ENCODE data around the gene FXN. TPM values are rescaled to one million over a fixed set of nuclear protein-coding genes. Genes with fewer than 3 reads are reported as not detected.

Gene FXN
- total and polyA plus RNA-seq, 12 donors, result 10.3 to 38.7 (median 22.0) TPM

GRCh38 chr9:69078069-69078468 is 42.5 kb downstream of the FXN start:
- WGBS, 4 donors, result 22 to 59% (median 46%) methylated on average over 2 of the region's 2 CpGs

DNA sequence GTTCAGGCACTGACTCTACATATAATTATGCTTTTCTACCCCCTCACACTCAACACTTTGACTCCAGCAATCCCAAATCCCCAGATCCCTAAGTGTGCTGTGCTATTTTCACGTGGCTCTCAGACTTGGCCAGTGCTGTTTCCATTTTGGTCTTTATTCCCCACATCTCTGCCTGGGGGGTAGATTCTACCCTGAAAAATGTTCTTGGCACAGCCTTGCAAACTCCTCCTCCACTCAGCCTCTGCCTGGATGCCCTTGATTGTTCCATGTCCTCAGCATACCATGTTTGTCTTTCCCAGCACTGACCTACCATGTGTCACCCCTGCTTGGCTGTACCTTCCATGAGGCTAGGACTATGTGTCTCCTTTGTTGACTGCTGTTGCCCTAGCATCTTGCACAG is 43.0 kb downstream of the FXN start:
- intact Hi-C loops (cut with DNase I), result no loop called here

More at GRCh38 chr9:69078069-69078468, 42.5 kb downstream of the FXN start:
- TF ChIP-seq POLR2A (IDR thresholded peaks at IDR 0.05) (no peak), CTCF (IDR thresholded peaks at IDR 0.05) (no peak)
- no peaks in the 10 kb centered on the region for H3K4me1 ChIP-seq (replicated peaks in 1 of 2)
- H3K9me3 ChIP-seq (replicated peaks in 1 of 3), result no peaks in the 10 kb centered on the region
- H3K27me3 ChIP-seq, result no peaks in the 10 kb centered on the region
- peak overlapping the region in 1 of 5 donors; percentile 18 for H3K27ac ChIP-seq
- intact Hi-C loops (cut with DNase I), result no loop called here
- DNase-seq, result no peak
- H3K36me3 ChIP-seq (replicated peaks in 1 of 2), result no peaks in the 10 kb centered on the region
- no peak overlapping the region for H3K4me3 ChIP-seq

GRCh38 chr9:69079186-69079585 is 43.6 kb downstream of the FXN start:
- intact Hi-C loops (cut with DNase I), result no loop called here
- H3K4me3 ChIP-seq, result no peak overlapping the region
- H3K36me3 ChIP-seq (replicated peaks in 1 of 2), result no peaks in the 10 kb centered on the region
- H3K4me1 ChIP-seq (replicated peaks in 1 of 2), result no peaks in the 10 kb centered on the region
- H3K27me3 ChIP-seq, result no peaks in the 10 kb centered on the region
- DNase-seq, result no peak
- TF ChIP-seq CTCF (IDR thresholded peaks at IDR 0.05), result no peak
- no peak for TF ChIP-seq POLR2A (IDR thresholded peaks at IDR 0.05)
- no peaks in the 10 kb centered on the region for H3K9me3 ChIP-seq (replicated peaks in 1 of 3)
- peak overlapping the region in 1 of 5 donors; percentile 18 for H3K27ac ChIP-seq

More for the DNA sequence above, 43.0 kb downstream of the FXN start:
- no peak overlapping the region for H3K4me3 ChIP-seq
- TF ChIP-seq POLR2A (IDR thresholded peaks at IDR 0.05) (no peak), CTCF (IDR thresholded peaks at IDR 0.05) (no peak)
- H3K27me3 ChIP-seq, result no peaks in the 10 kb centered on the region
- peak in 2 of 7 donors; percentile 24 to 57 for DNase-seq
- 0 to 17% (median 0%) methylated on average over 1 of the region's 1 CpG for WGBS, 4 donors
- H3K27ac ChIP-seq, result peak overlapping the region in 1 of 5 donors; percentile 18
- no peaks in the 10 kb centered on the region for H3K9me3 ChIP-seq (replicated peaks in 1 of 3)
- no peaks in the 10 kb centered on the region for H3K4me1 ChIP-seq (replicated peaks in 1 of 2)
- H3K36me3 ChIP-seq (replicated peaks in 1 of 2), result no peaks in the 10 kb centered on the region

DNA sequence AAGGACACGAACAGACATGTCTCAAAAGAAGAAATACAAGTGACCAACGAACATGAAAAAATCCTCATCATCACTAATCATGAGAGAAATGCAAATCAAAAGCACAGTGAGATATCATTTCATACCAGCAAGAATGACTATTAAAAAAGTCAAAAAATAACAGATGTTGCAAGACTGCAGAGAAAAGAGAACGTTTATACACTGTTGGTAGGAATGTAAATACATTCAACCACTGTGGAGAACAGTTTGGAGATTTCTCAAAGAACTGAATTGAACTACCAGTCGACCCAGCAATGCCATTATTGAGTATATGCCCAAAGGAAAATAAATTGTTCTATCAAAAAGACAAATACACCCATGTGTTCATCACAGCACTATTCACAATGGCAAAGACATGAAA is 45.7 kb downstream of the FXN start:
- TF ChIP-seq CTCF (IDR thresholded peaks at IDR 0.05) (no peak), POLR2A (IDR thresholded peaks at IDR 0.05) (no peak)
- no peak overlapping the region for H3K27ac ChIP-seq
- no peaks in the 10 kb centered on the region for H3K4me1 ChIP-seq (replicated peaks in 1 of 2)
- no peaks in the 10 kb centered on the region for H3K27me3 ChIP-seq
- no peaks in the 10 kb centered on the region for H3K36me3 ChIP-seq (replicated peaks in 1 of 2)
- DNase-seq, result no peak
- no peaks in the 10 kb centered on the region for H3K9me3 ChIP-seq (replicated peaks in 1 of 3)
- intact Hi-C loops (cut with DNase I), result no loop called here
- H3K4me3 ChIP-seq, result no peak overlapping the region
- WGBS, 4 donors, result 89 to 92% (median 91%) methylated on average over 4 of the region's 4 CpGs
